ENCODE results near the gene ASB13. TPM values are rescaled to one million over a fixed set of nuclear protein-coding genes. Genes with fewer than 3 reads are reported as not detected.

ASB13 gene, protein sequence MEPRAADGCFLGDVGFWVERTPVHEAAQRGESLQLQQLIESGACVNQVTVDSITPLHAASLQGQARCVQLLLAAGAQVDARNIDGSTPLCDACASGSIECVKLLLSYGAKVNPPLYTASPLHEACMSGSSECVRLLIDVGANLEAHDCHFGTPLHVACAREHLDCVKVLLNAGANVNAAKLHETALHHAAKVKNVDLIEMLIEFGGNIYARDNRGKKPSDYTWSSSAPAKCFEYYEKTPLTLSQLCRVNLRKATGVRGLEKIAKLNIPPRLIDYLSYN
- 10 to 100 TPM in 8 of 12 donors, 1 to 10 TPM in 3, not detected in 1; 8.0 to 14.6 (median 11.0) TPM for polyA plus RNA-seq (ENCODE audit: insufficient read length in 12 of 12)
- long read RNA-seq, donor 1, transcript ASB13-201 (6 exons, 2,699 nt) = major isoform, 7 of 7 reads
- long read RNA-seq, donor 1, partial matches to known transcripts = 0 of 7 reads
- long read RNA-seq, donor 1, other reads (novel, unspliced or antisense) = 0 of 7 reads
- long read RNA-seq, donor 2, partial matches to known transcripts = 0 of 4 reads
- long read RNA-seq, donor 2, other reads (novel, unspliced or antisense) = 0 of 4 reads
- long read RNA-seq, donor 3, partial matches to known transcripts = 0 of 3 reads
- long read RNA-seq, donor 3, other reads (novel, unspliced or antisense) = 0 of 3 reads
- long read RNA-seq, donor 4, partial matches to known transcripts = 0 of 1 reads
- long read RNA-seq, donor 4, other reads (novel, unspliced or antisense) = 0 of 1 reads
- long read RNA-seq, donor 5 = 0 reads
- long read RNA-seq, donor 6, partial matches to known transcripts = 0 of 2 reads
- long read RNA-seq, donor 6, other reads (novel, unspliced or antisense) = 0 of 2 reads
- long read RNA-seq, donor 7, partial matches to known transcripts = 0 of 1 reads
- long read RNA-seq, donor 7, other reads (novel, unspliced or antisense) = 0 of 1 reads
- long read RNA-seq, donor 8, transcript ASB13-201 (6 exons, 2,699 nt) = major isoform, 6 of 7 reads
- long read RNA-seq, donor 8, partial matches to known transcripts = 0 of 7 reads
- long read RNA-seq, donor 8, other reads (novel, unspliced or antisense) = 0 of 7 reads
- long read RNA-seq, donor 9, partial matches to known transcripts = 5 of 7 reads
- long read RNA-seq, donor 9, other reads (novel, unspliced or antisense) = 0 of 7 reads
- long read RNA-seq, donor 10, partial matches to known transcripts = 0 of 4 reads
- long read RNA-seq, donor 10, other reads (novel, unspliced or antisense) = 0 of 4 reads
- long read RNA-seq, donor 11, partial matches to known transcripts = 0 of 4 reads
- long read RNA-seq, donor 11, other reads (novel, unspliced or antisense) = 0 of 4 reads

DNA sequence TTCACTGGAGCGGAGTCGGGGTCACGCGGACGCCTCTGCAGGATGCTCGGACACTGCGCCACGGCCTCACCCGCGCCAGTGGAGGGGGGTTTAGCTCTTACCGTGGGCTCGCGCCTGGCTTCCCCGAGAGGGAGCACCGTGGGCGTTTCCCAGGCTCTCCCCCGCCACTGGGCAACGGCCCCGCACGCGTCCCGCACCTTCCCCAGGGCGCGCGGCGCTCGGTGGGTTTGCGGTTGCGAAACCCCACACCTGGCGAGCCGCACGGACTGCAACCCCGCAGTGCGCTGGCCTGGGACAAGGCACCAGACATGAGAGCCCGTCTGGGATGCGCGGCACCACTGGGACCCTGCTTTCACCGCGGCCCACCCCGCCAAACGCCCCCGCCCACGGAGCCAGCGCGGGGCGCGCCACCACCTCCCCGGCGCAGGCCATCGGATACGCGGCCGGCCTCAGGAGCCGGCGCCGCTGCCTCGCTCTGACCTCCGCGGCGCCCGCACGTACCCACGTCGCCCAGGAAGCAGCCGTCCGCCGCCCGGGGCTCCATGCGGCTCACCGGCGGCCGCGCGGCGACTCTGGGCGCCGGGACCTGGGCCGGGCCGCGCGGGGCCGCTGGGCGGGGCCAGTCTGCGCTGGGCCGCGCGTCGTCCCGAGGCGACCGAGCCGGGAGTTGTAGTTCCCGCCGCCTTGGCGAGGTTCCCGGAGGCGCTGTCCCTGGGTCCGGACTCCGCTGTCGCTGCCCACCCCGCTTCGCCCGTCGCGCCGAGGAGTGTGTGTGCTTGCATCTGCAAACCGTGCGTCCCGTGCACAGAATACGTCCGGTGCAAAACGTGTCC is at the start of gene ASB13:
ASB13 (minus strand) TSS at position 588 of the 833 bp plus-strand sequence; CDS start at position 544, 44 bp downstream.
- DNase-seq = peak; percentile 61

DNA sequence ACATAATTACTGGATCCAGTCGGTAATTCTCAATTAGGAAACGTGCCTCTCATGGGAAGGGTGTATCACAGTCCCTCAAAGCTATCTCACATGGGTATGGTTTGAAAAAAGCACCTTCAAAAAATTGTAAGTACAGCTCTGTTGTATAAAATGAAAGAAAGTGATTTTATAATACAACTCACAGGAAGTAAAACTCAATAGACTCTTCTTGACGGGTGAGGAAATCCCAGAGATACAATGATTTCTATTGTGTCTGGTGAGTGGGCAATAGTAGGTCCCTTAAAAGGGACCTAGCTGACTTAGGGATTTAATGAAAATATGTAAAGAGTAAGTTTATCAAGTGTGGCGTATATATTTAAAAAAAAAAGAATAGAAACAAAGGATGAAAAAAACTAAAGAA is 45.2 kb upstream of the ASB13 start:
- no peak for DNase-seq

DNA sequence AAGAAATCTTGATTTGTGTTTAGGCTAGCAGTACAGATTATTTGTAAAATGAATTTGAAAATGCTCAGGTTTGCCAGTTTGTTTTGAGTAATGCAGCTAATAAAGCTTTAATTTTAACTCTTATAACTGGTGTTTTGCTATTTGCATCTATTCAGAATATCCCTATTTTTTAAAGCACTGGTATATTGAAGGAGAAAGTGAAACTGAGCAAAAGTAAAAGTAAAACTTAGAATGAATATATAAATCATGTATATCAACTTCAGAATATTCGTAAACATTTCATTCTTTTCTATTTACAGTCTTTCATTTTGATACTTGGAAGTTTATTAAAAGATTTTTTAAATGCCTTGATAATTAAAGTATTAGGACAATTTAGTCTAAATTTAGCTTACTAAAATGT is 44.5 kb upstream of the ASB13 start:
- DNase-seq = no peak

DNA sequence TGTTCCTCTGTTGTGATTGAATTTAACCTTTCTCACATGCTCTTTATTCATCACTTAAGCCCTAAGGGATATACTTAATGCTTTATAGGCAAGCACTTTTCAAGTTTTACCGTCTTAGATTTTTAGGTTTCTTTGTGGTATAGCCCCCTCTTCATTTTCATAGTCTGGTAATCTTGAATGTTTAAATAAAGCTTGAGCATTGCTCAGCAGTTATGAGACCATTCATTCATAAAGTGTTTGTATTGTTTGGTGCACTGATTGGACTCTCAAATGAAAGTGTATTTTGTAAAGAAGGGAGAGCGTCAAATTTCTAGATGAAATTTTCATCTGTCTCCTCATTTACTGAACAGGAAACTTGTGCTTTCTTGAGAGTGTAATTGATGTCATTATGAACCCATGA is 43.5 kb upstream of the ASB13 start:
- DNase-seq = no peak

DNA sequence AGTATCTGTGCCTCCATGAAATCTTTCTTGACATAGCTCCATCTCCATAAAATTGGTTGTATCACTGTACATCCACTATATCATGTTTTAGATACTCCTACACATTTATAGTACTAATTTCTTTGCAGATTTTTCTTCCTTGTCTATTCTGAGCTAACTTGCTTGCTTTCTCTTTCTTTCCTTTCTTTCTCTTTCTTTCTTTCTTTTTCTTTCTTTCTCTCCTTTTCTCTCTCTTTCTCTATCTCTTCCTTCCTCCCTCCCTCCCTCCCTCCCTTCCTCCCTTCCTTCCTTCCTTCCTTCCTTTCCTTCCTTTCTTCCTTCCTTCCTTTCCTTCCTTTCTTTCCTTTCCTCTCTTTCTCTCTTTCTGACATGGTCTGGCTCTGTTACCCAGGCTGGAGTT is 42.0 kb upstream of the ASB13 start:
- DNase-seq = no peak

DNA sequence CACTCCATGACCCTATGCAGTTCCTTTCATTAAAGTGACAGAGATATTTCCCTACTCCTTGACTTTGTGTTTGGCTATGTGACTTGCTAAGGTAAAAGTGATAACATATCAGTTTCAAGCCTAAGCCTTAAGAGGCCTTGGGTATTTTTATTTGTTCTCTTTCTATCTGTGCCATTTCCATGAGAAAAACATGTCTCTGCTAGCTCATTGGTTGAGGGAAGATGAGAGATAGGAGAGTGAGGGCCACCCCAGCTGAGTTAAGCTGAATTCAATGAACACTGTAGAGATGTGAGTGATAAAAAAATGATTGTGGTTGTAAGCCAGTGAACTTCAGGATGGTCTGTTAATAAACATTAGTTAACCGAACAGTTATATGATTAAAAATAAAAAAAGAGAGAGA is 31.7 kb upstream of the ASB13 start:
- no peak for DNase-seq

DNA sequence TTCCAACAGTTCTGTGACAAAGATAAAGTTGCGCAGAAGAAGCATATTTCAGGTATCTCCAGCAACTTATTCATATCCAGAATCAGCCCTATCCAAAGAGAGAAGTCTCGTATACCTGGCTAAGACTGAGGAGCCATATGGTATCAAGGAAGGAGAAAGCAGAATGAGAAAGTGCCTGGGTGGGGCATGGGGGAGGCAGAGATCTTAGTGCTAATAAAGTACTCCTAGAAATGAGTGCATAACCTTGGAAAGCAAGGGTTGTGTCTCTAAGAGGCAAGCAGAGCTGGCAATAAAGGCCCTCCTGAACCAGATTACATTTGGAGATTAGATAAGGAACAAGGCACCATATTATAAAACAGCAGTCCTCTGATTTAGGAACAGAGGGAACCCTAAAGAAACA is 30.9 kb upstream of the ASB13 start:
- DNase-seq = no peak

DNA sequence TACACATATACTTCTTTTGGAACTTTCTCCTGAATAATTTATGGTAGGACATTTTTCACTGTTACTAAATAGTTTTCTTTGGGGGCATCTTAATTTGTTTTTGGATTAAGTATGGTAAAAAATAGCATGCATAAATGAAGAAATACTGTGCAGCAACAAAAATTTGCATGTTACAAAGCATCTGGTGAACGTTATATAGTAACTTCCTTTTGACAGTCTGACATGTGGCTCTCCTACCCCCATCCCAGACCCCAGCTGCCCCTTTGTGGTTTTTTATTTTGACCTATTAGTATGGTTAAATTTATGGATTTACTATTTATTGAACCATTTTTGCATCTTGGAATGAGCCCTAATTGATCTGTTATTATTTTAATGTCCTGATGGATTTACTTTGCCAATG is 28.2 kb upstream of the ASB13 start:
- DNase-seq = no peak

DNA sequence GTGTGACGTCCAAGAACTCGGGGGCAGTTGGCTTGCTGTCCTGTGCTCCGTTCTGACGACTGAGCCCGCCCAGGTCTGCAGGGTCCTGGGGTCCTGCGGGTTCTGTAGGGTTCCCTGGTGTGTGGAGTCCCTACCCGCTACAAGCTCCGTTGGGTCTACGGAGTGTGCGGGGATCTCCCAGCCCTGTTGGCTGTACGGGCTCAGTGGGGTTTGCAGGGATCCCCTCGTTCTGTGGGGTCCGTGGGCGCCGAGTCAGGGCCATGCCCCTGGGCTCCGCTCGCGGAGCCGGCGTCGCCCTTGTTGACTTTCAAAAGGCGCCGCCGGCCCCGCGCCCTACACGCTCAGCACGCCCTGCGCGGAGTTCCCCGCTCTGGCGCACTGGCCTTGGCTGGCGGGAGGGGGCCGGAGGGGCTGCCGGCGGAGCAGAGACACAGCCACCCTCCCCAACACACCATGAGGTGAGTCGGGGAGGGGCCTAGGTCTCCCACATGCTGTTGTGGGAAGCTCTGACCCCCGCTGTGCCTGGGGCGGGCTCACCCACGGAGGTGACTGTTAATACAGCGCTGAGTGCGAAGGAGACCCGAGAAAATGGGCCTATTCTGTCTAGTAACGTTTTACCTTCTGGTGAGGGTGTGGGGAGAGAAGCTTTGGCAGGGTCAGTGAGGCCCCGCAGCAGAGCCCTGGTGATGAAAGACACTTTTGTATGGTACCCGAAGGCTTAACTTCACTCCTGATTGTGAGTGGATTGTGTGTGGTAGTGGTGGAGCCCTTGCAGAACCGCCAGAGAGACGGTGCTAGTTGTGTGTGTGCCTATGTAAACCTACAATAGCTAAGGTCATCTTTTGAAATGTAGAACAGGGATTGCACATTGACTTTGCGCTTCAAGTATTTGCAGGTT is 26.3 kb upstream of the ASB13 start:
- DNase-seq = peak; percentile 28

DNA sequence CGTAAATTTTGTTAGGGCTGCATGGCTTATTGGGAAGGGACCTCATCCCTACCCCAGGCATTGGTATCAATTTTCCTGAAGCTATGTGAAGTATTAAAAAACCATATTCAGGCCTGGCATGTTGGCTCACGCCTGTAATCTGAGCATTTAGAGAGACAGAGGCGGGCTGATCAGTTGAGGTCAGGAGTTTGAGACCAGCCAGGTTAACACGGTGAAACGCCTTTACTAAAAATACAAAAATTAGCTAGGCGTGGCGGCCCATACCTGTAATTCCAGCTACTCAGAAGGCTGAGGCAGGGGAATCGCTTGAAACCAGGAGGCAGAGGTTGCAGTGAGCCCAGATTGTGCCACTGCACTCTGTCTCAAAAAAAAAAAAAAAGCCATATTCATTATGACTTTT is 25.4 kb upstream of the ASB13 start:
- DNase-seq = no peak

DNA sequence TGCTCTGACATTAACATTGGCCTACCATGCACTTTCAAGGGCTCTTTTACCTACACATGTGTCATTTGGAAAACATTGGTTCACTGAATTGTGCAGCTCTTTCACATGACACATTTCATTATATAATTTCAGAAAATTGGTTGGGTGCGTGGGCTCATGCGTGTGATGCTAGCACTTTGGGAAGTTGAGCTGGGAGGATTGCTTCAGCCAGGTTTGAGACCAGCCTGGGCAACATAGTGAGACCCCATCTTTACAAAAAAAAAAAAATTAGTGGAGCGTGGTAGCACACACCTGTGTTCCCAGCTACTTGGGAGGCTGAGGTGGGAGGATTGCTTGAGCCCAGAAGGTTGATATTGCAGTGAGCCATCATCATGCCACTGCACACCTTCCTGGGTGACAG is 22.2 kb upstream of the ASB13 start:
- DNase-seq = no peak

DNA sequence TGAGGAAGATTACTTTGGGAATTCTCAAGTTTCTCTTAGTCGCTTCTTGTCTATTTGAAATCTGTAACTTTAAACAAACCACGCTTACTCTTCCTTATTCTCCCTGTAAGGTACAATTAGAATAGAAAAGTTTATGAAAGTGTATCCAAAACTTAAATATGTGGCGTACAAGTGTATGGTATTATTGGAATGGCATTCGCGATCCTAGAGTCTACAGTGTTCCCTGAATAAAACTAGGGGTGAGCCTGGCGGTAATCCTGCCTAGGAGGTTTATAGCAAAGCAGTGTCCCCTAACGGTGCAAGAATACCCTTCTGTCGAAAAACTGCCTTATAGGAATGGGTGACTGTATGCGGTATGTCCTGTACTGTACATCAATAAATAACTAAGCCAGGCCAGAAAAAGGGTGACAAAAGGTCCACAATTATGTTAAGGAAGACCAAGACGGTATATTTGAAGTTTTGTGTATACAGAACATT is 19.4 kb upstream of the ASB13 start:
- no peak for DNase-seq

DNA sequence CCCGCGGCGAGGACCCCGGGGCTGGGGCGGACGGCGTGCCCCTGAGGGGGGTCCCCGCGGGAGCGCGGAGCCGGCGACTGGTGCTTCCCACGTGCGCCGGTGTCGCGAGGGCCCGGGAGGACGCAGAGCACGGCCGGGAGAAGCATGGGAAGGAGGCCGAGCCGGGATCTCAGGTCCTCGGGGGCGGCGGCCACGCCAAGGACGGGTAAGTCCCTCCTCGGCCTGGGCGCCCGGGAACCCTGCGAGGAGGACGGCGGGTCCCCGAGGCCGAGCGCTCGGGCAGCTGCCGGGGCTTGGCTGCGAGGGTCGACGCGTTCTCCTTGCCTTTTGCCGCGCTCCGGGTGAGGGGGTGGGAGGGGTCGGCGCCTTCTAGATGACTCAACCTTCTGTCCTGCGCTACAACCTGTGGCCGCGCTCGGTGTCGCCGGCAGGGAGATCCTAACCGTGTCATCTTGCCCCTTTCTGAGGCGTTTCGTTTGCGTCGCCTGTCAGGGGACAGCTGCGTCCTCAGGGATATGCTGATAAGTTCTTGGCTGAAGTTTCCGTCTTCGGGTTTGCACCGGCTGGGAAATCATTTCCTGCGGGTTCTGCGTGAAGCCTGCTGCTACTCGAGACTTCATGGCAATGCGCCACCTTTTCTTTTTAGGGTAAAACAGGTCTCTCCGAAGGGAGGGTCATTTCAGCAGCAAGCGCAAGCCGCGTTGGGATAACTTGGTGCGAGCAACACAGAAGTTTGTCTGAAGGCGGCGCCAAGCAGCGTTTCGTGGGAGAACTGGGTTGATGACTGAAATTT is 18.8 kb upstream of the ASB13 start:
- peak; percentile 77 for DNase-seq

DNA sequence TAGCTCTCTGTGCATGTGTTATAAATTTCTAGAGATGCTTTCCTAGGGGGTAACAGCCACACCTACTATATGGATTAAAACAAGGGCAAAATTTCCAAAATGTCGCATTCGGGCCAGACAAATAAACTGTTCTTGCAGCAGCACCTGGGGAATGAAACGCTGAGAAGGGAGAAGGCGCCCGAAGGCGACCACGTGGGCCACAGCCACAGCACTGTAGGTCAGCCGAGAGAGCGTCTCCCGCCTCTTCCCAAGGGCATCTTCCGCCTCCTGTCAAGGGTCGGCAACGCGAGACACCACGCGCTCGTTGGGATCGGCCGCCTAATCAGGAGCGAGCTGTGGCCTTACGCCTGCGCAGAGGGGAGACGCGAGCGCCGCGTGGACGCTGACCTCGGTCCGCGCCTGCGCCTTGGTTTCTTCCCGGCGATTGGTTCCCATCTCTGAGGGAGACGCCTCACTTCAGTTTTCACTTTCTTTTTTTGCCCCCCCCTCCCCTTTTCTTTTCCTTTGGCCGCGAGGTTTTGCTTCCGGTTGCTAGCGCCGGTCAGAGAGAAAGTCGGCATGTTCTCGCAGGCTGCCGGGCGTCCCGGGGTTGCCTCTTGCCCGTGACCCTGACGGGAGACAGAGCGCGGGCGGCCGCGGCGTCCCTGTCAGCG is 18.0 kb upstream of the ASB13 start, which contains the start of gene TASOR2:
TASOR2 (plus strand) TSS at position 521 of the 653 bp plus-strand sequence. CDS start 35,805 bp downstream, outside the sequence.
- peak; percentile 99 for DNase-seq

DNA sequence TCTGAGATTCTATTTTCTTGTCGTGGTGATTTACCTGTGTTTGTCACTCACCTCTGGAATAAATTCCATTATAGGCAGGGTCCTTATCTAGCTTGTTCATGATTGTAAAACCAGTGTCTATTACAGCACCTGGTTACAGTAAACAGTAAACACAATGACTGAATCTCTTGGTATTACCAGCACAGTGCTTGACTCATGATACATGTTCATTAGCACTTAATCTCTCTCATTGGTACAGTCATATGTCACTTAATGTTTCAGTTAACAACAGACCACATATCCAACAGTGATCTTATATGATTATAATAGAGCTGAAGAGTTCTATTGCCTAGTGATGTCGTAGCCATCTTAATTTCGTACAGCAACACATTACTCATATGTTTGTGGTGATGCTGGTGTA is 16.7 kb upstream of the ASB13 start:
- DNase-seq = no peak

DNA sequence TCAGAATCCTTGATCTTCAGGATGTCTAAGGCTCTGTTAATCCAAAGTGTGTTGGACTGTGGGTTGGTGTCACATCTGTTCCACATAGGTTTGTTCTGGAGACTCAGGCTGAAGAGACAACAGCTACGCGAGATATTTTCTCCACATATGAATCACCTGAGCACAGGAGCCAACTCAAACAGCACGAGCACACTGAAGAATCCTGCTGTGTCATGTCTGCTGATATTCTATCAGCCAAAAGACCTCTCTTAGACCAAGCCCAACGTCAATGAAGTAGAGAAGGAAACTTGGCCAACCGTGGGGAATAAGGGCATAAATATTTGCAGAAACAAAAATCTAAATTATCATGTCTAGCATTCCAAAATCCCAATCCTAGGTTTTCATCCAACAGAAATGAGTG is 15.5 kb upstream of the ASB13 start:
- no peak for DNase-seq

DNA sequence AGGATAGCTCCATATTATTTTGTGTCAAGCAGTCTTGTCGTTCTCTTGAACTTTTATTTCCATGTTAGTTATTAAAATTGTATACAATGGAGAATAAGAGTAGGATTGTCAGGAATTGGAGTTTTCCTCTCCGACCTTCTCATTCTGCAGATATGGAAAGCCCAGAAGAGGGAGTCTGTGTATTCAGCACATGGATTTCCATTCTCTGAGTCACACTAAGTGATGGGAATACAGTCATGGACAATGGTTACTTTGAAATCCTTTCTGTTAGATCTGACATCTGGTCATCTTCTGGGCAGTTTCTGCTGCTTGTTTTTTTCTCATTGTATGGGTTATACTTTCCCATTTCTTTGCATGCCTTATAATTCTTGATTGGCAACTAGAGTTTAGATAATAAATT is 13.2 kb upstream of the ASB13 start:
- DNase-seq = no peak

DNA sequence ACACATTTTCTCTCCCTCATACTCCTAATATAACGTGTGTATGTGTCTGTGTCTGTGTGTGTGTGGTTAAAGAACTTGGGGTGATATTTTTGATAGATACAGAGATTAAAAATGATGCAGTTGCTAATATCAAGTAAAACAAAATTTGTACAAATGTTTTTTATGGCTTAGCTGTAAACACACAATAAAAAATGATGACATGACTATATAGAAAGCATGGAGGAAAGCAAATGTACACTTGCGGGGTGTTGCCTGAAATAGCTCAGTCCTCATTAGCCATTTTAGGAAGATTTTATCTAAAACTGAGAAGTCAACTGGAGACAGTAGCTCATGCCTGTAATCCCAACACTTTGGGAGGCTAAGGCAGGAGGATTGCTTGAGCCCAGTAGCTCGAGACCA is 12.6 kb upstream of the ASB13 start:
- DNase-seq = no peak
